Measurements from ENCODE around the gene BTBD8.

Gene BTBD8

DNA sequence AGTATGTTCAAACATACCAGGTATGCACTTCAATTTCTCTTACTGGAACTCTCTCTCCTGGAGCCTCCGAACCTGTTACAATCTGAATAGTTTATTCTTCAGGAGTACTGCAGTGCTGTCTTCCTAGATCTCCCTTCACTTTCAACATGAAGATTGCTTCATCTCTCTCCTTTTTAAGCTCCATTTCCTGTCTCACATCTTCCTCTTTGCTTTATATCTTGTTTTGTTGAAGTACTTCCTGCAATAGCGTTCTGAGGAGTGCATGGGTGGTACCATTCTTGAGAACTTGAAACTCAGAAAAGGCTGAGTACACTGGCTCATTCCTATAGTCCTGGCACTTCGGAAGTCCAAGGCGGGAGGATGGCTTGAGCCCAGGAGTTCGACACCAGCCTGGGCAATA lies 121.8 kb downstream of the BTBD8 start:
- DNase-seq, result no peak

DNA sequence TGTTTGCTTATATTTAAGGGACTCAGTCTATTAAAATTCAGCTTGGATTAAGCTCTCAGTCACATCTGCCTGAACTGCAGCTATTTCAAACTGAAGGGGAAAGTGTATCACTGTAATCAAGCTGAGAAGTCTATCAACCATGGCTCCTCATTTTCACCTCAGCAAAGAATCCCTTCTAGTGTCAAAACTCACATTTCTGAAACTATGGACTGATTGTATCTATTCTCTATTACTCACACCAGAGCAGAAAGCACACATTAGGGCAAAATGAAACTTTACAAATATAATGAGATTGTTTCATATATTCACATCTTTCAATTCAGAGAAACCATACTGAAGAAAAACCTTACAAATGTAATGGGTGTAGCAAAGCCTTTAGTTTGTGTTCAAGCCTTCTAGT lies 123.0 kb downstream of the BTBD8 start:
- DNase-seq, result no peak

DNA sequence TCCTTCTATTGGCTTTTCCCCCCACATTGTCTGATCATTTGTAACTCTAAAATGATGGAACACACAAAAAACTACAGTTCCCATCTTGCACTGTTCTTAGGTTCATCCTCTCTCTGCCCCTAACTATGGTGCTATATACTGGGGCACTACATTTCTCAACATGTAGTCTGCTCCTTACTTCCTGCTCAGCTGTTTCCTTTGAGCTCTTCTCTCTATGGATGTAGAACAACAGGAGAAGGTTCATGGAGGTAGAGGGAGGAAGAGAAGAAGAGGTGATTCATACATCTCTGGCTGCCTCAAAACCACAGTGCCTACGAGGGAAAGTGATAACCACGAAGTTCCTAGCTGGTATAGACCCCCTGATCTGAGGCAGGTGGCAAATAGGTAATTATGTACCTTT lies 130.6 kb downstream of the BTBD8 start:
- no peak for DNase-seq

GRCh38 chr1:92211166-92211565 lies 131.0 kb downstream of the BTBD8 start:
- DNase-seq, result no peak

DNA sequence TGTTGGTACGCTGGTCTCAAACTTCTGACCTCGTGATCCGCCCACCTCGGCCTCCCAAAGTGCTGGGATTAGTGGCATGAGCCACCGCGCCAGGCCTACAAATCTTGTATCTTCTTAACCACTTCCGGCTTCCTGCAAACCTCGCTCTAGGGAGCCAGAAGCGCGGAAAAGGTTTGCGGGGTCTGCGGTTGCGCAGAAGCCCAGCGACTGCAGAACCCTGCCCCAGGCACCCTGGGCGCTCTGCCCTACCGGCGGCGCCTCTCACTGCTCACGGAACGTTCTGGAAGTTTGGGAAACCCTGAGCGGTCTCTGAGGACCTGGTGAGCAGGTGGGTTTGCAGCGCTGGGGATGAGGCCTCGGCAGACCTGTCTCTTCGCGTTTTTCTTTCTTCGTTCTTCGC lies 137.6 kb downstream of the BTBD8 start, which contains the start of gene C1orf146:
Gene C1orf146, plus strand, starts transcription at position 195 of the 400 bp plus-strand sequence. CDS start 13,506 bp downstream, outside the sequence.
- no peak for DNase-seq

DNA sequence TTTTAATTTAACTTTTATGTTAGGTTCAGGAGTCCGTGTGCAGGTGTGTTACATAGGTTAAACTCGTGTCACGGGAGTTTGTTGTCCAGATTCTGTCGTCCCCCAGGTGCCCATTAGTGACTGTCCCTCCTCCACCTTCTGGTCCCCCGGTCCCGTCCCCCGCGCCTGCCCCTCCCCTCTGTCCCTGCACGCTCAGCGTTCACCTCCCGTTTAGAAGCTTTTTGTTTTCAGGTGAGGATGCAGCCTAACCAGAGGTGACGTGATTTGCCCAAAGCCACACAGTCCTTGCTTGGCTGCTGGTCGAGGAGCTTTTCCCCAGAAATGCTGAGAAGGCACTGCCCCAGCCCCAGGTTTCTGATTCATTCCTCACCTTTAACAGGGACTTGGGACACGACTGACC lies 138.4 kb downstream of the BTBD8 start:
- no peak for DNase-seq

DNA sequence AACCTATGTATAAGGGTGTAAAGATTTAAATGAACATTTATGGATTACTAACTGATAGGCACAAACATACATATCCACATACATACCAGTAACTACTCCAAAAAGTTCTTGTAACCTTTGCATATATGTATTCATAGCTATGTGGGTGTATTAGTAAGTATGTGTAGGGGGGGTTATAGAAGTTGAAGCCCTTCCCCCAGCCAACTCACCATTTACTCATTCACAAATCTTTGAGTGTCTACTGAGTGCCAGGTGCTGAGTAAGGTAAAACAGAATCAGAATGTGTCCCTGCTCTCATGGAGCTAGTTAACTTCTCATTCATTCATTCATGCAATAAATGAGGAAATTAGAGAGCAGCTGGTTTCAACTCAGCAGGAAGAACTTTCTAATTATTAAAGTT lies 138.9 kb downstream of the BTBD8 start:
- DNase-seq, result no peak

DNA sequence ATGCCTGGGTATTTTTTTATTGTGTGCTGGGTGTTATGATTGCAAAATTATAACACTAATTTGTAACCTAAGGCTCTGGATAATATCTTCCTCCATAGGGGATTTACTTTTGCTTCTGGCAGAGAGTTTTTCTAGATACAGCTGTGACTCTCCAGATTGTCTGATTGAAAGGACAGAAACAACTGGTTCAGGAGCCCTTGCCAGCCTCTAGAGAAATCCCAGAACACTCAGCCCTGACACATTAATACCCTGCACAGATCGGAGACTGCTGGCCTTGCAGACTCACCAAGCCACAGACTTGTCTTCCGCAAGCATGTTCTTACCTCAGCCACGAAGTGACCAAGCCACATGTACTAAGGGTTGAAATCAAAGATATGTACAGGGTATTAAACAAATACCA lies 148.3 kb downstream of the BTBD8 start:
- no peak for DNase-seq

DNA sequence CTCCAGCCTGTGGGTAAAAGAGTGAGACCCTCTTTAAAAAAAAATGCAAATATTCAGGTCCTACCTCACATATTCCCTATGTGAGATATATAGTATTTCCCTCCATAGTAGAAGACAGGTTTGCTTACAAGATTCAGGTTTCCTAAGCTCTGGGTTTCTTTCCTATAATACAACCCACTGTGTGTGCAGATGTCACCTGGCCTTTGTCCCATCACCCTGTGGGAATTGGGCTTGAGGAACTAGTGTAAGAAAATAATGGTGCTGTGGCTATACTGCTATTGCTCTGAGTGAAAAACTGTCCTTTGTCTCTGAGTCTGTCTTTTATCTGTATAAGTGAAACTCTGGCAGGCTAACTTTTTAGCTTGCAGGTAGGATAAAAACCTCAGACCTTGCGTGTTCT lies 150.6 kb downstream of the BTBD8 start:
- DNase-seq, result no peak

Measured in COR-L47 (cell line).